GM19452 (cell line): ENCODE measurements around the gene JAZF1.
"Not testable (repeated sequence)": the region's sequence is repeated elsewhere in the genome, so short reads cannot be mapped to it uniquely, and the experiment has no call there.

Experiments
- ATAC-seq: cut with Tn5 transposase; IDR thresholded peaks from one replicate; pipeline ENCODE4 v1.9.1; 2021; ENCODE audit not compliant: unreplicated experiment

Gene JAZF1

DNA sequence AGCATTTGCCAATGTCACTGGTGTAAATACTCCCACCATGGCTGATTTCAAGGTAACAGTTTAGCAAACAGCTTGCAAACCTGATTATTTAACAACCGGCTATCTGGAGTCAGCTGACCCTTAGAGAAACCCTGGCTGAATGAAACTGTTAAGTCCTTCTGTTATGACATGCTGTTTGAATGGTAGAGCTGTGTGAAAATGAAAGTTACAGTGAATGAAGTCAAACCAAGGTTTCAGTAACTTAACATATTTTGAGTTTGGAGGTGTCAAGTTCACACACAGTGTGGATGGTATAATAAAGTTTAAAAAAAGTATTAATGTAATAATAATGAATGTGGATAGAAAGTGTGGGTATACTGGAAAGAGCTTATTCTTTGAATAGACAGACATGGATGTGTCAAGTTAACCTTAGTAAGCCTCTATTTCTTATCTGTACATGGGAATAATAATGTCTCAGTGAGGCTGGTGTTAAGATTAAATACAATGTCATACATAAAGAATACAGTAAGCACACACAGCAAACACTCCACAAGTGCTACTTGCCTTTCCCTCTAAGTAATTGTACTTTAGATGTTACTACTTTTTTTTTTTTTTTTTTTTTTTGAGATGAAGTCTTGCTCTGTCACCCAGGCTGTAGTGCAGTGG, 290.3 kb downstream of the JAZF1 start:
- ATAC-seq: peak; percentile 100

DNA sequence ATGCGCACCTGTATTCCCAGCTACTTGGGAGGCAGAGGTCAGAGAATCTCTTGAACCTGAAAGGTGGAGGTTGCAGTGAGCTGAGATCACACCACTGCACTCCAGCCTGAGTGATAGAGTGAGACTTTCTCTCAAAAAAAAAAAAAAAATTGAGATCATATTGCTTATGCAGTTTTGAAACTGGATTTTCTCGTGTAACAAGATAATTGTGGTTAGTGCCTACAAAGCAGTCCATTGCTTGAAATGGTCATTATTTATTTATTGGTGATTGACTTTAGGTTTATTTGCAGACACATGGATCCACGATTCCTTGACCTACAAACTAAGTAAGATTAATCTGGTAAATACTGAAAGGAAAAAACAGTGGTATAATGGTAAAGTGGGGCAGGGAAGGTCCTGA, 290.8 kb downstream of the JAZF1 start:
- ATAC-seq: peak; percentile 5

DNA sequence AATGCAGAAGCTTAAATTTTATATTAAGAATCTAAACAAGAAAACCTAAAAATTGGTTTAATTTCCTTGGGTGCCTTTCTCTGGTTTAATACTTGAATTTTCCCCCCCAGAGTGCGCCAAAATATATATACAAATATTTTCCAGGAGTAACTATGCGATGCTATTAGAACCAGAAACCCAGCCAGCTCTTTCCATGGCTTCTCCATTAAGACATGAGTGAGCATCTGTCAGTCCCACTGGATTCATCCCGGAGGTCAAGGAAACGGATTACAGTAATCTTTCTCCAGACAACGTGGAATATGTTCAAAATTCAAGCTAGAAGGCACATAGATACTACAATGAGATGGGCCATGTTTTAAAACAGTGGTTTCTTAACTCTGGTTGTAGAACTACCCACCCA, 291.9 kb downstream of the JAZF1 start:
- ATAC-seq: no peak

DNA sequence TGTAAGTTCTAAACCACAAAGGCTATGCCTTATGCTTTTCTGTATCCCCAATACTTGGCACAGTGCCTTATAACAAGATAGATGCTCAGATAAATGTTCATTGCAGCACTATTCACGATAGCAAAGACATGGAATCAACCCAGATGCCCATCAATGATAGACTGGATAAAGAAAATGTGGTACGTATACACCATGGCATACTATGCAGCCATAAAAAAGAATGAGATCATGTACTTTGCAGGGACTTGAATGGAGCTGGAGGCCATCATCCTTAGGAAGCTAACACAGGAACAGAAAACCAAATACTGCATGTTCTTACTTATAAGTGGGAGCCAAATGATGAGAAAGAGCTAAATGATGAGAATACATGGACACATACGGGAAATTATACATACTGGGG, 293.9 kb downstream of the JAZF1 start:
- ATAC-seq: not testable (repeated sequence)

DNA sequence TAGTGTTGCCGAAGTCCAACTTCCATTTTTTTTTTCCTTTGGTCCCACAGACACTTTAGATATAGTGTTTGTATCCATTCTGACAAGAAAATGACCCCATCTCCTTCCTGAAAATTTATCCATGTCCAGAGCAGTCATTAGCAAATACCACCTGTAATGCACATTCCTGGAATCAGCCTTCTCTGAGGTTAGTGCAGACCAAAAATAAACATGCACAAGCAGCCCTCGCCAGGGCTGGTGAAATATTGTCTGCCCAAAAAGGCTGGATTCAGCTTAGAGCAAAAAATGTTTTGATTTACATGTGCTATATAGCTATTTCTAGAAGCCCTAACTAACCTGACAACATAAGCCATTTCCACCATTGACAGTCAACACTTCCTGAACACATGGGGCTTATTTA, 294.9 kb downstream of the JAZF1 start:
- ATAC-seq: no peak

DNA sequence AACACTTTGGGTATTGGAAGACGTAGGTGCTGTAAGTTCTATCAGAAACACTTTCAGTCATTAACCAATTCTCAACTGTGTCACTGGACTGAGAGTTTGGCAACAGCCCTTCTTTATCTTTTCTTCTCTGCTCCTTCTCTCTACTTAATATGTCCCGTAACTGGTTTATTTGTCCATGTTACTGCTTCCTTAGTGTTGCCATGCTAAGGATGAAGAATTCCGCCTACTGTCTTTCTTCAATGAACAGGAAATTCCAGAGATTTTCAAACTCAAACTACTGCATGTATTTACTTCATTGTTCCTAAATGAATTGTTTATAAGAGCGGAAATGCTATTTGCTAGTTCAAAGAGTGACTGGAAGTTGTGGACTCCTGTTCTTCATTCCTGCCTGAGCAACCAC, 296.9 kb downstream of the JAZF1 start:
- ATAC-seq: no peak

DNA sequence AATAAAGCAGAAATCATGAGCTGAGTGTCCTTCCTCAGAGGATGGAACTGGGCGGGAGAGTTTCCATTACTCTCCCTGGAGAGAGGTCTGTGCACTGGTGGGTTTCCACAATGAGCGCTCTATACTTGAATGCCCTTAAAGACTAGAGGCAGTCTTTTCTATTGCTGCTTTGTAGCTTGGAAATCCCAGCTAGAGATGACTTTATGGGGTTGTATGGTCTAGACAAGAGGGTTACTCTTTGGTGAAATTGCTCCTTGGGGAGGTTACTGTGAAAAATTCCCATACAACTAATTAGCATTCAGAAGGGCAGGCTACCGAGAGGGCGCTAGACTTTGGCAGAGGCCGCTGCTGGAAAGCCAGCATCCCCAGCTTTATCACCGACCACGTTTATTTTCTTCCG, 303.8 kb downstream of the JAZF1 start:
- ATAC-seq: no peak

DNA sequence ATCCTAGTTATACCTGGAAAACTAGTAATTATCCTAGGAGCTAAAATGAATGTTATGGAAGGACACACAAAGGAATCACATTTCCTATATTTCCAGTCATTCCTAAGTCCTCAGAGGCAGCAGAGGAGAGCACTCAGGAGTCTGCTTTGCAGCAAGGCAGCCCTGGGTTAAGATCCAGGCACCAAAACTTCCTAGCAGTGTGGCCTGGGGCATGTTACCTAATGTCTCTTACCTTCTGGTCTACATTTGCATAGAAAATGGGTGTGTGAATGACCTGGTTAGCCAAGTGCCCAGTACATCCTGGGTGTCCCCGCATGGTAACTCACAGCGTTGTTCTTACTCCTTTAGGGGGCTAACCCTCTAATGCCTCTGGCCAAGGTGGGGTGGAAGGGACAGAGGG, 304.8 kb downstream of the JAZF1 start:
- no peak for ATAC-seq

DNA sequence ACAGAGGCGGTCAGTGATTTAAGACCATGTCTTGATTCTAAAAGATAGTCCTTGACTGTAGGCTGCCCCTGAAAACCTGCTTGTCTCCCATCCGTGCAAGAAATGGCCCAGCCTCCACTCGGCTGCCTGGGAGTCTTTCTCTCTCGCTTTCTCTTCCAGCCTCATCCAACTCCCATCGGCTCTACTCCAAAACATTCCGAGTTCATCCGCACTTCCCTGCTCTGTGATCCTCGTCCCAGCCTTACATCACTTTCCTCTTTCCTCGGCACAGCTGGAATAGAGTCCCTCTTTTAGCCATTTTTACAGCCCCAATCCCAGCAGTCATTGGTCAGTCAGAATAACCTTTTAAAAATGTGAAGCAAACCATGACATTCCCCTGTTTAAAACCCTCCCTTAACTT, 305.5 kb downstream of the JAZF1 start:
- ATAC-seq: no peak

DNA sequence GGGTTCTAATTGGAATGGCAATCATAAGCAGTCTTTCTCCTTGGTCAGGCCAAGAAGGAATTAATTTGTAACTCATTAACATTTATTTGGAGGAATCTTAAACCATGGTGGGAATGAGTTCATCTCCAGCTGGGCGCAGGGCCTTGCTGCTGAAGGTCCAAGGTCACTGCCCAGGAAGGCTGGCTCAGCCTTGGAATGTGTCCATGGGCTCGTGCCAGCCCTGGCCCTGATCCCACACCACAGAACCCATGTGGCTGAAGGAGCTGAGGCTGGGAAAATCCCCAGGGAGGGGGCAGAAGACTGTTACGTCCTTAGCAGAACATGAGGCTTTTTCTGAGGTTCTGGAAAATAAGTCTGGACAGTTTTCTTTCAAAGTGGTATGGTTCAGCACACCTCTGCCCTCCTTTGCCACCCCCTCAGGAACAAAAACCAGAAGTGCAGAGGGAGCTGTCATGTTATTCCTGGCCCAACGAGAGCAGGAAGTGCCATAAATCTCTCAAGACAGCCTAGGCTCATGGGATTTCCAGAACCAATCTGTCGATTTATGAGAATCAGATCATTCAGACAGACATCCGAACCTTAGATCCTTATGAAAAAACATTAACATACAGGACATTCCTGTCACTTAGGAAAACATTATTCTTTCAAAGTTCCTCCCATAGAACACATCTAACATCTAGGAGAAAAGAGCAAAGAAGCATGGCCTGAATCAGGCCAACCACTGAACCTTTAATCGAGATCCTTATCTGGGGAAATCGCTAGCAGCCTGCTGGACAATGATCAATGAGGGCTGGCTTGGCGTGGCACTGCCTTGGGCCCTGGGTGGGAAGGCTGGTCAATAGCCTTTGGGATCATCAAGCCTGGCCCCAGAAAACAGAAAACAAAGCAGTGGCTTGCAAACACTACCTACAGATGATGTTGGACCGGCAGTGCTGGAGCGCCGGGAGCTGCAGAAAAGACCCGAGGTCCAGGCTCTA, 306.3 kb downstream of the JAZF1 start:
- ATAC-seq: no peak

DNA sequence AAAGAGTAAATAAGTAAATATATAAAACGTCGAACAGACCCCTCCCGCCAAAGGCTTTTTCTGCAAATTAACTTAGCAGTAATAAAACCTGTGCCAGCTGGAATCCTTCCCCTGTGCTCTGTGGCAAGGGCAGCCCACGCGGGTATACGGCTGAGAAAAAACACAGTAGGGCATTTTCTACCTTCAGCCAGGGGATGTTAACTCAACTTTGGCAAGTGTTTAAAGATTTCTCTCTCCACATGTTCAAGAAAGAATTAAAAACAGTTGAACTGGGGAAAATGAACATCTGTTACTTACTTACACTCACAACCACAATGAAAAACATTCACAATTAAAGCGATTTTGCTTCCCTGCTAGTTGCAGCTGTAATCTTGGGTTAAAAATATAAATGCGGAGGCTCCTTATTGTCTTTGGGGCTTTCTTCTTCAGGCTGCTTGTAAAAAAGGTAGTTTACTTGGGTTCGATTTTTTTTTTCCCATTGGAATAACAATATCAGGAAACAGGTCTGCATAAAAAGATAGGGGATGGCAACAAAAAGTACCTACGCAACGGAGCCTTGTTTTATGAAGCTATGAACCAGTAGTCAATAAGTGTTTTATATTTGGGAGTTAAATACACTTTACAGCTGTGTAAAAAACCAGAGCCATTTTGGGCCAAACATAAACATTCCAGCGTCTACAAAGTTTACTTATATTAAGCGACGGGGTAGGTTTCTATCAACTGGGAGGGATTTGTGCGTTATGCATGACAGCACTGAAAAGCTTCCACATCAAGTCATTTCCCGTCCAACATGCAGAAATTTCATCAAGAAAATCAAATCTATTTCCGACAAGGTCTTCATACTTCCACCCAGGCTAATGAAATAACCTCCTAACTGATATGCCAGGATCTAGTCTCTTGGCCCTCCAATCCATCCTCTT, 308.0 kb downstream of the JAZF1 start:
- no peak for ATAC-seq

DNA sequence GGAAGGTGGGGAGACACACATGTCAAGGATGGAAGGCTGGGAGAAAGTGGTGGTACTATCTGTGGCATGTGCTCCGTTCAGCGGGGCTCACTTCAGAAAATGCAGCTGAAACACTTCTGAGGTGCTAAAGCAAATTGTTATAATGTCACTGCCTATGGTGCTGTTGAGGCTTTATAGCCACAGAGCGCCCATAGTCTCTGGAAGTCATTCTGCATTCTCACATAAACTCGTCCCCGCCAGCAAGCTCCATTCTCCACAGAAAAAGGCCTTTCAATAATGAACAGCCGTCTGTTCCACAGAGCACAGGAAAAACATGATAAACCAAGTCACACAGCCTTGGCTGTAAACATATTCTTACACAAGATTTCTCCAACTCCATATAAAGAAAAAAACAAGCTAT, 308.7 kb downstream of the JAZF1 start:
- no peak for ATAC-seq

DNA sequence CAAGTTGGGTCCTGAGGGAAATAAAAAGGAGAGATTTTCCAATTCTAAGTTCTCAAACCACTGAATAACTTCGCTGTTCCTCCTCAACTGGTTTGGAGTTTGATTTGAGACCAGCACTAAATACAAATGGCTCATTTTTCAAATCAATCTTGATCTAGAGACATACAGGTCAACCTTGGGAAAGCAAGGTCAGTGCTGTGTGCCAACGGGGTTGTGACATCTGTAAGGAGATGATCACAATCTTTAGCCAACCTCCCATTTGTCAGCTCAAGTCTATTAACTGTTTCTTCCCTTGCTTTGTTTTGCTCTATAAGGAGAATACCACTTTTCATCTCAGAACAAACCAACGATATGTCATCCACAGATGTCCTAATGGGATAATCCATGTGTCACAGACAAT, 309.5 kb downstream of the JAZF1 start:
- ATAC-seq: no peak

DNA sequence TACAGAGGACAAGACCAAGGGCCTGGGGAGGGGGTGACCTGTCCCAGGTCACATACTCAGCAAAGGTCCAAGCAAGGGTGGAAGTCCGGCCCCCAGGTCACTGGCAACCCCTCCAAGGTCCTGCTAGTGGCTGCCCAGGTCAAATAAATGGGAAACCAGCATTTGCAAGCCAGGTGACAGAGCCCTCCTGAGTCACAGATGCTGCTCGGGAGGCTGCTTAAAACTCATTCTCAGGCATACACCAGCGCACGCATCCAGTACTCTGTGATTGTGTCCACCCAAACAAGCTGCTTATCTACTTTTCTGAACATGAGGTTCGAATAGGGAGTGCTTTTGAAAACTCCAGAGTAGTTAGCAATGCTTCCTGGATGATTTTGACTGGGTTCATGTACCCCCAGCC, 310.0 kb downstream of the JAZF1 start:
- ATAC-seq: no peak

DNA sequence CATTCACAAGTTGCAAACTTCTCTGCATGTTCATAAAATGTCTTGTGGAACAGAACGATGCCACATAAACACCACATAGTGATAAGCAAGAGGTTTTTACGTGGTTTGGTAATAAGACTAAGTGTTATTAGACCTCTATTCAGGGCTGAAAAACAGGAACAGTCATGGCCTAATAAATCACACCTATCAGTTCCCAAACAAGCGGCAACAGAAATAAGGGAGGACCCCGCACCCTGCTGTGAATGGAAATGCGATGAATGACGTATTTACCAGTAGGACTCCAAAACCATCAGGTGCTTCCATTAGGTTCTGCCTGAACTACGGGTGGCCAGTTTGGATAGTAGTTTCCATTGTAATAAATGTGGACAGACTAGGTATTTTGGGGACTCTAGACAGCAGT, 311.5 kb downstream of the JAZF1 start:
- ATAC-seq: no peak

DNA sequence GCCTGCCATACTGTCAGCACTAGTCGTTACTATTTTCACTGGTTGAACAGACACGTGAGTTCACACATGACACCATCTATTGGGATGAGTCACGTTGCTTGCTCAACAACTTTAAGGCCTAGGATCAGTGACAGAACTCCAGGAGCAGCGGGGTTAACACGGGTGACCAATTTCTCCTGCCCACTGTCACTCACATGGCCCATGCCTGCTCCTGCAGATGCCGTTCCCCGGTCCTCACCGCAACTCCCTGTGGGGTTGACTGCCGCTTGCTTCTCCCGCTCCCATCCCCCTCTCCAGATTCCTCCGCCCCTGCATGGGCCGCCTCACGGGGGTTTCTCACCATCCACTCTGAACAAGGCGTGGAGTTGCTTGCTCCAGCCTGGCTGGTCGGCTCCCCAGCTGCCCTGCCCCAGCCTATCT, 312.5 kb downstream of the JAZF1 start:
- no peak for ATAC-seq

DNA sequence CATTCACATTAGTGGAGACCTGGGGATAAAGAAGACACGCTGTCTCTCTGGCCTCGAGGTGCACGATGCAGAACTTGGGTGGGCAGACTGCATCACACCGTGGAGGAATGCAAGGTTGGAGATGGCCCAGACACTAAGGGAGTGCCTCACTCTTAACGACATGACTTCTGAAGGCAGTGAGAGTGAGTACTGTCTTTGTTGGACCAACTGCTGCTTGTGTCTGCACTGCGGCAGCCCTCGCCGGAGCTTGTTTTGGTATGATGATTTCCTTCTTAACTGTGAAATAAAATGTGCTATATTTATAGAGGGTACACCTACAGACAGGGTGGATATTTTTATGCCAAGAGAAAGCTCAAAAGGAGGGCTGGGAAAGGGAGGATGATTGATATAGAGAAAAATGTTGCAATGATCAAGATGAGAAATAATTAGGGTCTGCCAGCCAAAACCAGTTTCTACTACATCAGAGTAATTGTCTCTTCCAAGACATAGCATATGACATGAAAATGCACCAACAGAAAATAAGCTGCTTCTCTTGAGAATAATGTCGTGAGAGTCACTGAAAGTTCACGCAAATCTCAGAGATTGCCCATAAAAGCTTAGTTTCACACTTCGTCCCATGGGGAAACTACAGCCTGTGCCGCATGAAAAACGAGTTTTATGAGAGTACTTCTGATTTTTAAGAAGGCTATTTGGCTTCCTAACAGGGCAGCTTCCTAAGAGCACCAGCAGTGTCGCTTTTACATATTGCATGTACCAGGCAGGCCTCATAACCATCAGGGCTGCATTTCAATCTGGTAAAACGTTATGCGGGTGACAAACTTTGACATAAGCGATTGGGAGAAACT, 313.5 kb downstream of the JAZF1 start:
- ATAC-seq: no peak

DNA sequence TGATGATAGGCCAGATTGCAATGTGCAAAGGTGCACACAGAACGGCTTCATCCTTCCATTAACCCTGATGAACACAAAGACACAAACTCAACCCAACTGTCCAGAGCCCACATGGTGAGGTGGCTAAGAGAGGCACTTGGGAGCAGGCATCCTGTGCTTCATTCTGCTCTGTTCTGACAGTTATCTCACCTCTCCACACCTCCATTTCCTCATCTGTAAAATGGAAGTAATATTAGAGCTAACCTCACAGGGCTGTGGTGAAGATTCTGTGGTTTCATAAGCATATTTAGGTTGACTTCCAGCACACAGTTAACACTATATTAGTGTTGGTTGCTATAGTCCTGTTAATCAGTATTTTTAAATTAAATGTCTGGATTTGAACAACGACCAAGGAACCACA, 314.3 kb downstream of the JAZF1 start:
- no peak for ATAC-seq

DNA sequence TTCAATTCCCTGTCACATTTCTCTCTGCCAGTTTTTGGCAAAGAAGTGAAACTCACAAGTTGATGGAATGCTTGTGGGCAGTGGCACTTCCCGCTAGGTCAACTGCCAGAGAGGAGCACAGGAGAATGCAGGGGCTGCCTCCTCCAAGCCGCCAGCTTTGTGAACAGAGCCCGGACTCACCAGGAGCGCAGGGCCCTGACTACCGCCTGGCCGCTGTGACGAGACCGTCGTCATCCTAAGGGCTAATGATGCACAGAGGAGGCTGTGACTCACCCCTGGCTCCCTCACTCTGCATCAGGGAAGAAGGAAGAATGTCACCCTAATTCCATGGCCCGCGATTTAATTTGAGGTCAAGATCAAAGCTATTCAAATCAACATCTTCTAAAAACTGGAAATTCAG, 316.7 kb downstream of the JAZF1 start:
- no peak for ATAC-seq

DNA sequence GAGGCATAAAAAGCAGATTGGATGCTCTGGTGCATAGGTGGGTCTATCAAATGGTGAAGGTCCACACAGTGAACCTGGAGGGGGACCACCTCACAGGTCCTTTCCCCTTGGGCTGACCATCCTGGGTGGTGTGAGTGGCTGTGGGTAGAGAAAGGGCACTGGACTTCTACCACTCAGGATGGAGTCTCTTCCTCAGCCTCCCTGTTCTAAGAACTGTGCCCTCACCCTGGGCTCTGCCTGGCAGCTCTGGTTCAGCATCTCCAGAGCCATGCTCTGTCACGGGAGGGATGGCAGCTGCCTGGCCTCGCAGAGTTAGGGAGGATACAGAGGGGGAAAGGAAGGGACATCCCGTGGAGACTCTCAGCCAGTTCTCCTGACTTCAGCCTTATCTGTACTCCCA, 318.8 kb downstream of the JAZF1 start:
- no peak for ATAC-seq
